LNCaP clone FGC (cell line): ENCODE measurements around the gene ERICH6B.
A peak's percentile ranks its signal among the peaks of the same experiment; 100 is the strongest.

Experiments used
- DNase-seq: peaks from one replicate; pipeline ENCODE4 v3.0.0-alpha.2; 2011; ENCODE audit warnings: low read depth
- H3K4me3 ChIP-seq: 2 replicates; pipeline ENCODE4 v1.5.1; 2011; ENCODE audit warnings: mild to moderate bottlenecking, low read depth, low read length, control low read depth
- TF ChIP-seq, protein P1 (sequence below): IDR thresholded peaks from 2 replicates; pipeline ENCODE4 v1.5.1; 2012; ENCODE audit warnings: mild to moderate bottlenecking; ENCODE audit not compliant: control insufficient read depth, insufficient read depth; ENCODE audit errors: extremely low read depth

Gene ERICH6B

DNA sequence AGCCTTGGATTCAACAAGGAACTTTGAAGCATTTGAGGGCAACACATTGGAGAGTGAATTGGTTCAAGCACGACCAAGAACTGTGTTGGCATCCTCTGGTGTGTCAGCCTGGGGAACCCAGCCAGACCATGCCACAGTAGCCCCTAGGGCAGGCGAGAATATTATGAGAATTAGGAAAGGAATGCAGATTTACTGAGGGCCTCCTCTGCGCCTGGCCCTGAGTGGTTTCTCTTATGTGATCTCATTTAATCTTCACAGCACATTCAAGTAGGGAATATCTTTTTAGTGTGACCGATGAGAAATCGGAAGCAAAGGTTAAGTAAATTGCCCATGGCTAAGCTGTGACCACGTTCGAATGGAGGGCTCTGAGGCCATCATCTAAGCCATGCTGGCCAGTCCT is 15.3 kb upstream of the ERICH6B start:
- TF ChIP-seq, protein P1, sequence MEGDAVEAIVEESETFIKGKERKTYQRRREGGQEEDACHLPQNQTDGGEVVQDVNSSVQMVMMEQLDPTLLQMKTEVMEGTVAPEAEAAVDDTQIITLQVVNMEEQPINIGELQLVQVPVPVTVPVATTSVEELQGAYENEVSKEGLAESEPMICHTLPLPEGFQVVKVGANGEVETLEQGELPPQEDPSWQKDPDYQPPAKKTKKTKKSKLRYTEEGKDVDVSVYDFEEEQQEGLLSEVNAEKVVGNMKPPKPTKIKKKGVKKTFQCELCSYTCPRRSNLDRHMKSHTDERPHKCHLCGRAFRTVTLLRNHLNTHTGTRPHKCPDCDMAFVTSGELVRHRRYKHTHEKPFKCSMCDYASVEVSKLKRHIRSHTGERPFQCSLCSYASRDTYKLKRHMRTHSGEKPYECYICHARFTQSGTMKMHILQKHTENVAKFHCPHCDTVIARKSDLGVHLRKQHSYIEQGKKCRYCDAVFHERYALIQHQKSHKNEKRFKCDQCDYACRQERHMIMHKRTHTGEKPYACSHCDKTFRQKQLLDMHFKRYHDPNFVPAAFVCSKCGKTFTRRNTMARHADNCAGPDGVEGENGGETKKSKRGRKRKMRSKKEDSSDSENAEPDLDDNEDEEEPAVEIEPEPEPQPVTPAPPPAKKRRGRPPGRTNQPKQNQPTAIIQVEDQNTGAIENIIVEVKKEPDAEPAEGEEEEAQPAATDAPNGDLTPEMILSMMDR, result no peak
- no peak for DNase-seq
- no peak overlapping the region for H3K4me3 ChIP-seq

DNA sequence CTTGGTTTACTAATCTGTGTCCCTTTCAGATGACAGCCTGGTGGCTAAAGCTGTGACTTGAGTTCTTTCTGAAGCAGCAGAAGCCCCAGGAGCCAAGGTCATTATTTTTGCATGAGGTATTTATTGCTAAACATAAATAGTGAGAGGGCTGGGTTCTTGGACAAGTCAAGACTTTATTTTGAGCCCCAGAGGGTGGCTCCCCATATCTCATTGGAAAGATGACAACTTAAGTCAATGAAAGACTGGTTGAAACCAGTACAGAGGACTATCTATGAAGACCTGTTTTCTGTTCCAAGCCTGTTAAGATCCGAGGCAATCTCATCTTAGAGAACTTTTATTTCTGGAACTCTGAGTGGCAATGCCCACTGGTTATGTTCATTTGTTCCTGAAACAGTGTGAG is 14.4 kb upstream of the ERICH6B start:
- no peak overlapping the region for H3K4me3 ChIP-seq
- TF ChIP-seq, protein P1, result no peak
- no peak for DNase-seq

DNA sequence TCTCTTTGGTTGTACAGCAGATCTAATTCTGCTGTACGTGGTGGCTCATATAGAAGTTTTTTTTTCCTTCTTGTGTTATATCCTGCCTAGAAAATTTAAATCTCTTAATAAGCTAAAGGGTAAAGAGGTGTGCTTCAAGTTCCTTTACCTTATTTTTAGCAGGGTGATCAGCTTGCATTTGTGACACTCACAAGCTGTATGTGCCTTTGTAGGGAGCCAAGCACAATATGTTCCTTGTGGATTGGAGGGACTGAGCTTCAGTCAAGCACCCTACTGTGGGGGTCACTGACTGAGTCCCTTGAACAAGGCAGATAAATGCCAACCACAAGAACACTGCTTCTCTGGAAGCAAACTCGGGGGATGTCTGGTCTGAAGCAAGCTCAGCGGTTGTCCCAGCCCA is 12.6 kb upstream of the ERICH6B start:
- DNase-seq, result no peak
- TF ChIP-seq, protein P1, result no peak
- no peak overlapping the region for H3K4me3 ChIP-seq

DNA sequence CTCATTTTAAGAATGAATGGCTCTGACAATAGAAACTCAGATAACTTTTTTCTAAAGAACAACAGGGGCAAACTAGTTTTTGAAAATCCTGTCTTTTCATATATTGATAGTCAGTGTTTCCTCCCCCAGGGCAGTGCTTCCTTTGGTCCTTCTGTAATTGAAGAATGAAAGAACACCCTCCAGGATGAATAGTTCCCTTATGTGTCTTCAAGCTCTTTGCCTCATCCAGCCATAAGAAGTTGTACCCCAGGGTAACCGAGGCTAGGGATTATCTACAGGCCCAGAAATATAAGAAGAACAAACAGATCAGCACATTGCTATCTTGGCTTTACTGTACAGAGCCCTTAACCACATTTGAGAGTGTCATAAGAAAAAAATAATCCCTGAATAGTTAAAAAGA is 12.1 kb upstream of the ERICH6B start:
- TF ChIP-seq, protein P1, result no peak
- no peak for DNase-seq
- no peak overlapping the region for H3K4me3 ChIP-seq

DNA sequence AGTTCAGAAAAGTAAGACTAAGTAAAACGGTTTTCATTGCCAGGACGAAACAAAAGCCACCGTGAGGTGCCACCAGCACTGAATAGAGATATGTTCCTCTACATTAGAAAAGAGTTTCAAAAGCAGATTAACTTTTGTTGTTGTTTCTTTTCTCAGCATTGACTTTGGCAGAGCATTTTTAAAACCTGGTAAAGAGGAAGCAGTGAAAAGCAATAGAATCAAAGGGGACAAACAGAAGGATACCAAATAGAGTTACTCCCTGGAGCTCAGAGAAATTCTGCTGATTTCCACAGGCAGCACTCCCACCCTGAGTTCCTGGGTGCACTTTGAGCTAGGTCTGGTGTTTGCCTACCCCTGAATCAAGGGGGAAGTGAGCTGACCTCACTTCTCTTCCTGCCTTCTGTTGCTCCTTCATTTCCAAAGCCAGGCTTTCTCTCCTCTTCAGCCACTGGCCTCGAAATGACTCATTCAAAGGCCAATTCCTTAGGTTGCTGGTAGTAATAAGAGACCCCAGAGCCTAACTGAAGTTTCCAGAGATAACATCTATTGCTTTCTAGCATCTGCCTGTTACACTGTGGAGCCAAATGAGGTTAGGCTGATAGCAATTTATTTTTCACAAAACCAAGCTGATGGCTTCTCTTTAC is 11.3 kb upstream of the ERICH6B start:
- TF ChIP-seq, protein P1, result no peak
- no peak for DNase-seq
- no peak overlapping the region for H3K4me3 ChIP-seq

DNA sequence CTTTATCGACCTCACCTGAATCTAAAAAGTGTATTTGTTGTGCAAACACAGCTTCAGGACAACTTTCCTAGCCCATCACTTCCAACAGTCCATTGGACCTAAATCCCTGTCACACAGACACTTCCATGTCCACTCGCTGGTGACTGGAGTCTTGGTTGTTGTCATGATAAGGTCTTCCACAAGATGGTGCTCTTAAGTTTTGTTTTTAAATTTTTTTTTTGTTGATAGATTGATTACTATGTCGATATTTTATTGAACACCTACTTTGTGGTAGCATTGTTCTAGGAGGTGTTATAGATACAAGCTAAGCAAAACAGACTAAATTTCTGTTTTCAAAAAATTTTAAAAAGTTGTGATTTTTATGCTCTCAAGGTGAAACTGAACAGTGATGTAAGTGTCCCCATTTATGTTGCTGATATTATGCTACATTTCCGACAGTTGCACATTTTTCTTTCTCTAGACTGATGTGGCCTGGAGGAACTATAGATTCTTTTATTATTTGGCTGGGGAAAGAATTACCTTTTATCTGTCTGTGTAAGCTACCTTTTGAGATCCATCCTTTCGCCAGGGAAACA is 8.1 kb upstream of the ERICH6B start:
- H3K4me3 ChIP-seq, result no peak overlapping the region
- TF ChIP-seq, protein P1, result peak; percentile 61
- DNase-seq, result peak; percentile 10

DNA sequence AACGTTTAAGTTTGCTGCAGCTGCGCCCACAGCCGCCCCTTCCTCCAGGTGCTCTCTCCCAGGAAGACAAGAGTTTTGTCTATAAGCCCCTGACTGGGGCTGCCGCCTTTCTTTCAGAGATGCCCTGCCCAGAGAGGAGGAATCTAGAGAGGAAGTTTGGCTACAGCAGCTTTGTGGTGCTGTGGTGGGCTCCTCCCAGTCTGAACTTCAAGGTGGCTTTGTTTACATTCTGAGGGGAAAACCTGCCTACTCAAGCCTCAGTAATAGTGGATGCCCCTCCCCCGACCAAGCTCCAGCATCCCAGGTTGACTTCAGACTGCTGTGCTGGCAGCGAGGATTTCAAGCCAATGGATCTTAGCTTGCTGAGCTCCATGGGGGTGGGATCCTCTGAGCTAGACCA is 6.4 kb upstream of the ERICH6B start:
- TF ChIP-seq, protein P1, result no peak
- DNase-seq, result no peak
- no peak overlapping the region for H3K4me3 ChIP-seq
